HepG2 (cell line): ENCODE measurements around the gene LAMTOR3. TPM values are rescaled to one million over a fixed set of nuclear protein-coding genes. Genes with fewer than 3 reads are reported as not detected.
A peak's percentile ranks its signal among the peaks of the same experiment; 100 is the strongest.

Experiments used
- ATAC-seq: fragments of 200-7000 bp; cut with Tn5 transposase; 3 replicates; pipeline ENCODE4 v1.9.1; 2020; ENCODE audit warnings: mild to moderate bottlenecking, moderate library complexity
- BruUV-seq: library from RNA; stranded (reverse); fragments of 400-500 nt; replicated peaks from 2 replicates; lab custom pipeline; 2021; lab: Mats Ljungman, UMichigan
- CTCF ChIA-PET: fragments of 300-600 bp; formaldehyde crosslinking; extraction: SDS; loops from one replicate; lab custom pipeline; 2021; ENCODE audit warnings: low total read pairs, inconsistent platforms, low intra/inter-chr PET ratio; lab: Yijun Ruan, JAX
- POLR2A ChIA-PET: fragments of 350-600 bp; sonication (Branson Sonifier 250); formaldehyde crosslinking; loops from one replicate; lab custom pipeline; 2020; ENCODE audit warnings: antibody characterized with exemption, inconsistent platforms; lab: Yijun Ruan, JAX
- DNase-seq: peaks from one replicate; pipeline ENCODE4 v3.0.0-alpha.2; 2015; ENCODE audit warnings: low spot score
- FAIRE-seq: peaks from 3 replicates; lab custom pipeline; 2011; peaks lifted over from hg19 to GRCh38; lab: Jason Lieb, UNC
- H2AFZ ChIP-seq: one replicate; pipeline ENCODE4 v1.6.1; 2011; ENCODE audit warnings: low read length, inconsistent platforms
- H3K27ac ChIP-seq: fragments of 300-600 bp; 3 replicates; pipeline ENCODE4 v1.8.0; 2011; ENCODE audit warnings: mixed run types, mild to moderate bottlenecking, mixed read lengths, low read length, inconsistent platforms; ENCODE audit not compliant: insufficient read depth; ENCODE audit errors: extremely low read length
- H3K27me3 ChIP-seq, 2 experiments: fragments of 200-600 bp in 1 of 2; 2 replicates in 1 of 2; 3 replicates in 1 of 2; pipeline versions ENCODE4 v1.6.0 to v1.8.0; 2011; ENCODE audit warnings: low read length in 2 of 2, mild to moderate bottlenecking in 2 of 2, moderate library complexity in 2 of 2, inconsistent platforms in 1 of 2; ENCODE audit not compliant: insufficient read depth in 2 of 2, control insufficient read depth in 1 of 2
- H3K36me3 ChIP-seq, 2 experiments: fragments of 200-600 bp in 1 of 2; replicated peaks in 1 of 2; 2 replicates in 1 of 2; 3 replicates in 1 of 2; pipeline versions ENCODE4 v1.5.1 to v1.8.0; 2011; ENCODE audit warnings: low read length in 2 of 2, inconsistent platforms in 1 of 2; ENCODE audit not compliant: insufficient read depth in 2 of 2, control insufficient read depth in 1 of 2
- H3K4me1 ChIP-seq: 2 replicates; pipeline ENCODE4 v1.5.1; 2012; ENCODE audit warnings: low read length, inconsistent platforms; ENCODE audit not compliant: insufficient read depth
- H3K4me2 ChIP-seq: 2 replicates; pipeline ENCODE4 v1.6.0; 2011; ENCODE audit warnings: low read depth, low read length, inconsistent platforms
- H3K4me3 ChIP-seq, 3 experiments: fragments of 200-600 bp in 1 of 3; sonication (generic), shearing (Covaris generic) in 1 of 3; replicated peaks in 1 of 3; 2 replicates each; pipeline ENCODE4 v1.5.1; 2011 to 2016; ENCODE audit warnings: low read length in 3 of 3, inconsistent platforms in 2 of 3, low read depth in 2 of 3, mild to moderate bottlenecking in 2 of 3, control low read depth in 1 of 3, mixed read lengths in 1 of 3; ENCODE audit not compliant: insufficient read depth in 1 of 3
- H3K79me2 ChIP-seq: one replicate; pipeline ENCODE4 v1.6.1; 2011; ENCODE audit warnings: low read length, inconsistent platforms; ENCODE audit not compliant: insufficient read depth
- H3K9ac ChIP-seq: 2 replicates; pipeline ENCODE4 v1.6.0; 2011; ENCODE audit warnings: mild to moderate bottlenecking, low read depth, low read length, inconsistent platforms; ENCODE audit not compliant: insufficient read depth
- H3K9me3 ChIP-seq: 2 replicates; pipeline ENCODE4 v1.5.1; 2012; ENCODE audit warnings: mild to moderate bottlenecking, low read length
- H4K20me1 ChIP-seq: 2 replicates; pipeline ENCODE4 v1.6.0; 2011; ENCODE audit warnings: inconsistent platforms, mild to moderate bottlenecking, low read length, moderate library complexity; ENCODE audit not compliant: insufficient read depth
- ASH2L ChIP-seq: fragments of 300-600, 200-600 bp; sonication (generic); IDR thresholded peaks from 2 replicates; pipeline ENCODE4 v1.7.0; 2017; ENCODE audit warnings: low read depth, mild to moderate bottlenecking, moderate library complexity, mixed read lengths, low read length; ENCODE audit not compliant: insufficient read length
- HOXA7 ChIP-seq: sonication (generic); formaldehyde crosslinking; IDR thresholded peaks from 2 replicates; pipeline ENCODE4 v1.8.1; 2022; ENCODE audit warnings: mild to moderate bottlenecking, missing genetic modification reagents, moderate library complexity
- SOX13 ChIP-seq, 3 experiments: fragments of 450-650 bp in 1 of 3; sonication (generic) in 1 of 3; formaldehyde crosslinking in 1 of 3; IDR thresholded peaks in 2 of 3; conservative IDR thresholded peaks in 1 of 3; 2 replicates each; pipeline versions ENCODE4 v1.5.0 to v1.6.1; 2016 to 2020; ENCODE audit warnings: antibody characterized with exemption in 1 of 3, mild to moderate bottlenecking in 1 of 3, missing compliant biosample characterization in 1 of 3, missing genetic modification reagents in 1 of 3, moderate library complexity in 1 of 3
- SOX5 ChIP-seq: IDR thresholded peaks from 2 replicates; pipeline ENCODE4 v1.6.1; 2016; ENCODE audit warnings: borderline replicate concordance
- SOX6 ChIP-seq, 2 experiments: fragments of 450-650 bp in 1 of 2; sonication (generic) in 1 of 2; formaldehyde crosslinking in 1 of 2; IDR thresholded peaks; 2 replicates each; pipeline versions ENCODE4 v1.4.0 to v1.6.1; 2017 to 2020; ENCODE audit warnings: antibody characterized with exemption in 1 of 2, mild to moderate bottlenecking in 1 of 2, missing genetic modification reagents in 1 of 2
- TEAD3 ChIP-seq: optimal IDR thresholded peaks from 2 replicates; pipeline ENCODE3; 2016; ENCODE audit warnings: borderline replicate concordance
- ZFP1 ChIP-seq: IDR thresholded peaks from 2 replicates; pipeline ENCODE4 v1.6.1; 2016
- ZNF138 ChIP-seq: sonication (generic); formaldehyde crosslinking; IDR thresholded peaks from 2 replicates; pipeline ENCODE4 v1.5.0; 2020; ENCODE audit warnings: mild to moderate bottlenecking, low read depth, missing genetic modification reagents
- ZNF557 ChIP-seq: sonication (generic); formaldehyde crosslinking; IDR thresholded peaks from 2 replicates; pipeline ENCODE4 v1.4.0; 2020; ENCODE audit warnings: missing genetic modification reagents
- WGBS: methylation state at CpG from one replicate; pipeline ENCODE4 v1.1.6; 2017; ENCODE audit warnings: low lambda C conversion rate; 5-methylcytosine and 5-hydroxymethylcytosine counted together
- in situ Hi-C: cut with HindIII; loops from 2 replicates; pipeline ENCODE4 v1.10.0; 2017; ENCODE audit warnings: low pct_unique_long_range_greater_than_20kb; ENCODE audit not compliant: extremely low pct_ligation_motif_present
- intact Hi-C: fragments of 100-400 bp; cut with micrococcal nuclease; formaldehyde crosslinking; loops from one replicate; pipeline ENCODE4 v1.10.0; 2022; ENCODE audit not compliant: unreplicated experiment
- polyA plus RNA-seq, 8 experiments: library from polyadenylated mRNA; depleted of rRNA in 3 of 8; stranded (reverse) in 7 of 8; unstranded in 1 of 8; fragments of >200 nt; fragmentation: Illumina TruSeq in 4 of 8; extraction: Trizol in 4 of 8; gene quantifications; 2 replicates each; pipeline versions ENCODE4 v1.2.1 to v1.2.3, GENCODE V29; 2011 to 2016; ENCODE audit warnings: low read depth in 4 of 8, missing spikeins in 1 of 8, mixed read lengths in 1 of 8; ENCODE audit not compliant: insufficient read depth in 1 of 8
- total RNA-seq, 5 experiments: library from RNA; depleted of rRNA; stranded (reverse); fragments of >200 nt; fragmentation: Illumina TruSeq; extraction: Trizol; gene quantifications; 2 replicates each; pipeline ENCODE4 v1.2.3, GENCODE V29; 2016; ENCODE audit warnings: low read depth in 1 of 5

Gene LAMTOR3
- total and polyA plus RNA-seq, 2 of the 13 experiments (the other 11 are each of a cell fraction or from before 2014, with no cell fraction given), result 47.6 to 49.1 TPM

DNA sequence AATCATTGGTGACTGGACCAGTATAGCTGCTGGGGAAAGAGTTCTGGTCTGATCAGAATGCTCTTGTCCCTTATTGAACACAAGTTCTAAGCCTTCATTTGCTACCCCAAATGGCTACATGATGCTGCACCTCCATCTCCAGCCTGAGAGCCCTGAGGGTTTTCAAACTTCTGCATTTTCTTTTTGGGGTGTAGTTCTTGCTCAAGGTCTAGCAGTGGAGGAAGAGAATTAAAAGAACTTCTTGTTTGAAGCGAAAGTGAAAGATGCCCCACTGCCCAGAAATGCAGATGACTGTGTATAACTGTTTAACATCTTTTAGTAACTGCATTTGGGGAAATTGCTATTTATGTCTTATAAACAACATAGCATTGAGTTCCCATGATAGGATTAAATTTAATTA lies 38.5 kb downstream of the LAMTOR3 start:
- no peaks in the 10 kb centered on the region; a peak in 1 of 5 replicates for H3K27me3 ChIP-seq
- TF ChIP-seq ZFP1 (CRISPR knock-in tag) (no peak), TEAD3 (CRISPR knock-in tag) (no peak), ZNF557 (CRISPR knock-in tag) (no peak)
- H3K4me3 ChIP-seq, result no peak overlapping the region
- H3K4me1 ChIP-seq, result no peaks in the 10 kb centered on the region
- in situ Hi-C loops (no loop called here), intact Hi-C loops (no loop called here)
- no peak for ATAC-seq
- H3K27ac ChIP-seq, result no peak overlapping the region
- no peak for FAIRE-seq
- no peak for DNase-seq
- no TSS peak for BruUV-seq
- no peak overlapping the region for H3K9ac ChIP-seq
- H3K9me3 ChIP-seq, result no peaks in the 10 kb centered on the region
- no peaks in the 10 kb centered on the region for H4K20me1 ChIP-seq
- WGBS, result 22% methylated on average over 1 of the region's 1 CpG
- H2AFZ ChIP-seq, result no peak overlapping the region
- no peaks in the 10 kb centered on the region for H3K36me3 ChIP-seq
- ChIA-PET CTCF (no interaction called here), POLR2A (no interaction called here)
- no peak overlapping the region for H3K4me2 ChIP-seq
- H3K79me2 ChIP-seq, result no peaks in the 10 kb centered on the region

DNA sequence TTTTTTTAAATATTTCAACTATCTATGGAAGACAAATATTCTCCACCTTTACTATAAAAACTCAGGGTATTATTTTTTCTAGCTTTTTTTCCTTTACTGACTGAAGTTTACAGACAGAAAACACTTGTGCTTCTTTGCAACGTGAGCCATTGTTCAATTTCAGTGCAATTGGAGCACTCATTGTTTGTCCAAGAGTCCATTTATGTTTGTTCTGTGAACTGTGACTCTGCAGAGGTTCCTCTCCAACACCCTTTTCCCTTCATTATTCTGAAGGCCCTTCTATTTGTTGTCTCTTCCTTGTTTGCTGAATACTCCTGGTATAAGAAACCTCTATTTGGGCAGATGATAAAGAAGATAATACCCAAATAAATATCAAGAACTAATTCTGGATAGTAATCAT lies 40.2 kb downstream of the LAMTOR3 start:
- H3K36me3 ChIP-seq, result no peaks in the 10 kb centered on the region
- H4K20me1 ChIP-seq, result no peaks in the 10 kb centered on the region
- DNase-seq, result peak; percentile 6
- no peak overlapping the region for H3K9ac ChIP-seq
- no peak overlapping the region for H3K4me3 ChIP-seq
- FAIRE-seq, result no peak
- H3K4me1 ChIP-seq, result no peaks in the 10 kb centered on the region
- 0% methylated on average over 1 of the region's 1 CpG for WGBS
- H3K27me3 ChIP-seq, result no peaks in the 10 kb centered on the region
- ChIA-PET POLR2A (no interaction called here), CTCF (no interaction called here)
- intact Hi-C loops, result no loop called here
- no peaks in the 10 kb centered on the region for H3K79me2 ChIP-seq
- no peak overlapping the region for H3K4me2 ChIP-seq
- no peaks in the 10 kb centered on the region for H3K9me3 ChIP-seq
- in situ Hi-C loops, result no loop called here
- BruUV-seq, result no TSS peak
- ATAC-seq, result peak; percentile 47; the same call in 2 of the 3 replicates
- no peak for TF ChIP-seq SOX6 (IDR thresholded peaks at IDR 0.05)
- TF ChIP-seq SOX6 (CRISPR knock-in tag; IDR thresholded peaks at IDR 0.05), result peak; percentile 30; the same call in 1 of the 2 replicates
- no peak for TF ChIP-seq ASH2L
- TF ChIP-seq SOX5 (CRISPR knock-in tag), result 0 out of 2 replicates have a peak, but pooled peaks have one; percentile 50
- no peak for TF ChIP-seq ZNF138 (CRISPR knock-in tag)
- no peak for TF ChIP-seq SOX13 (IDR thresholded peaks at IDR 0.05)
- TF ChIP-seq SOX13 (CRISPR knock-in tag; conservative IDR thresholded peaks at IDR 0.05 in 1 of 2, IDR thresholded peaks at IDR 0.05 in 1 of 2), result peak in 1 of 2 experiments; percentile 69; a peak in 2 of 4 replicates
- no peak for TF ChIP-seq HOXA7 (CRISPR knock-in tag)
- H2AFZ ChIP-seq, result no peak overlapping the region
- H3K27ac ChIP-seq, result no peak overlapping the region
